ENCODE measurements around the gene GCK.

GCK gene

DNA sequence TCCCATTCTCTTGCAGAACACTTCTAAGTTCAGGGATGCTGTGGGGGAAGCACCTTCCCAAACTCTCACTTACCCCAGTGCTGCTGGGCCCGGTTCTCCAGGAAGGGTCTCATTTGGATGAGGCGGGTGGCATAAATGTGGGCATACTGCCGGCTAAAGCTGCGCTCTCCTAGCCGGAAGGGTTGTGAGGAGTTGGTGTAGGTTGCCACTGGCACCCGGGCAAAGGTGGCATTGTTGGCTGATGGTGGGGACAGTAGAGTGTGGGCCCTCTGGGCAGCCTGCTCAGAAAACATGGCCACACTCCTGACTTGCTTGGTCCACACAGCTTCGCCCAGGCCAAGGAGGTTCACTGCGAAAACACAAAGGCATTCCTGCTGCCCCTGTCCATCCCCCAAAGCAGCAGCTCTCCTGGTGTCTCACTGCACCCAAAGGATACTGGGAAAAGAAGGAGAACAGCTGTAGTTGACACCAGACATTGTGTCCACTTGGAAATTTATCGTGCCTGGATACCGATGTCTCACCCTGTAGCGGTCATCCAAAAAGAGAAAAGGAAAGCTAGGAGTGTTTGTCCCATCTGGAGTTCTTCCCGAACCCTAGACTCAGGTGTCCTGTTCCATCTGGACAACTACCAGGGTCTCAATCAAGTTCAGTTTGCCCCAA lies 67.3 kb downstream of the GCK start:
- in situ Hi-C loops (cut with HindIII; ENCODE audit: low sequenced_read_pairs): no loop called here
- H3K4me3 ChIP-seq (ENCODE audit: low read depth, low read length): no peak overlapping the region
- TF ChIP-seq, protein P1, sequence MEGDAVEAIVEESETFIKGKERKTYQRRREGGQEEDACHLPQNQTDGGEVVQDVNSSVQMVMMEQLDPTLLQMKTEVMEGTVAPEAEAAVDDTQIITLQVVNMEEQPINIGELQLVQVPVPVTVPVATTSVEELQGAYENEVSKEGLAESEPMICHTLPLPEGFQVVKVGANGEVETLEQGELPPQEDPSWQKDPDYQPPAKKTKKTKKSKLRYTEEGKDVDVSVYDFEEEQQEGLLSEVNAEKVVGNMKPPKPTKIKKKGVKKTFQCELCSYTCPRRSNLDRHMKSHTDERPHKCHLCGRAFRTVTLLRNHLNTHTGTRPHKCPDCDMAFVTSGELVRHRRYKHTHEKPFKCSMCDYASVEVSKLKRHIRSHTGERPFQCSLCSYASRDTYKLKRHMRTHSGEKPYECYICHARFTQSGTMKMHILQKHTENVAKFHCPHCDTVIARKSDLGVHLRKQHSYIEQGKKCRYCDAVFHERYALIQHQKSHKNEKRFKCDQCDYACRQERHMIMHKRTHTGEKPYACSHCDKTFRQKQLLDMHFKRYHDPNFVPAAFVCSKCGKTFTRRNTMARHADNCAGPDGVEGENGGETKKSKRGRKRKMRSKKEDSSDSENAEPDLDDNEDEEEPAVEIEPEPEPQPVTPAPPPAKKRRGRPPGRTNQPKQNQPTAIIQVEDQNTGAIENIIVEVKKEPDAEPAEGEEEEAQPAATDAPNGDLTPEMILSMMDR (IDR thresholded peaks at IDR 0.05; ENCODE audit: low read depth, low read length): no peak
- DNase-seq (ENCODE audit: low read depth, low spot score): no peak

DNA sequence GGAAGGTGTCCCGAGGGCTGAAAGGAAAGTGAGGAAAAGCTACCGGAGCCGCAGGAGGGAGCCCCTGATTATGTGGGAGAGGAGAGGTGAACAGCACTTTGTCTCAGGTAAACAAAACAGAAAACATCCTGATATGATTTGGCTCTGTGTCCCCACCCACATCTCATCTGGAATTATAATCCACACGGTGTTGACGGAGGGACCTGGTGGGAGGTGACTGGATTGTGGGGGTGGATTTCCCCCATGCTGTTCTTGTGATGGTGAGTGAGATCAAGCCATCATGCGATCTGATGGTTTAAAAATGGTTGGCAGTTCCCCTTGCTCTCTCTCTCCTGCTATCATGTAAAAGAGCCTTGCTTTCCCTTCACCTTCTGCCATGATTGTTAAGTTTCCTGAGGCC lies 68.8 kb downstream of the GCK start:
- no peak for DNase-seq (ENCODE audit: low read depth, low spot score)
- TF ChIP-seq, protein P1 (IDR thresholded peaks at IDR 0.05; ENCODE audit: low read depth, low read length): no peak
- in situ Hi-C loops (cut with HindIII; ENCODE audit: low sequenced_read_pairs): no loop called here
- H3K4me3 ChIP-seq (ENCODE audit: low read depth, low read length): no peak overlapping the region

DNA sequence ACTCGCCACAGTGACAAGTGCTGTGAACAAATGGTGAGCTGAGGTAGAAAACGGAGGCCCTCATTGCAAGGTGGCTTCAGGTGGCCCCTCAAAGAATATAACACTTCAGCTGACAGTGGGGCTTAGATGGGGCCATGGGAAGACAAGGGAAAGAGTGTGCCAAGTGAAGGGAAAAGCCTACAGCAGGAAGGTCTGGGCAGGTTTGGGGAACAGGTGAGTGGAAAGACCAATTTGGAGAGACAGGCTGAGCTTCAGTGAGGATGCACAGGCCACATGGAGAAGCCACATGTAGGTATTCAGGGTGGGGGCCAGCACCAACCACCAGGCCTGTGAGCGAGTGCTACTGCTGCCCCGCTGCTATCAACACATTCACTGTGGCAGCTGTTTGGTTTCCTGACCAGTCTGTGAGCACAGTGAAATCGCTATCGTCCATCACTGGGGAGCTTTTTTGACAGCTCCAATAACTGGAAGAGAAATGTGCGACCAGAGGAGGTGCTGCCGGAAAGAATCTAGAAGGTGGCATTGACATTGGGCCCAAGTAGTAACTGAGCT lies 69.3 kb downstream of the GCK start:
- TF ChIP-seq, protein P1 (IDR thresholded peaks at IDR 0.05; ENCODE audit: low read depth, low read length): no peak
- in situ Hi-C loops (cut with HindIII; ENCODE audit: low sequenced_read_pairs): no loop called here
- no peak for DNase-seq (ENCODE audit: low read depth, low spot score)
- no peak overlapping the region for H3K4me3 ChIP-seq (ENCODE audit: low read depth, low read length)

DNA sequence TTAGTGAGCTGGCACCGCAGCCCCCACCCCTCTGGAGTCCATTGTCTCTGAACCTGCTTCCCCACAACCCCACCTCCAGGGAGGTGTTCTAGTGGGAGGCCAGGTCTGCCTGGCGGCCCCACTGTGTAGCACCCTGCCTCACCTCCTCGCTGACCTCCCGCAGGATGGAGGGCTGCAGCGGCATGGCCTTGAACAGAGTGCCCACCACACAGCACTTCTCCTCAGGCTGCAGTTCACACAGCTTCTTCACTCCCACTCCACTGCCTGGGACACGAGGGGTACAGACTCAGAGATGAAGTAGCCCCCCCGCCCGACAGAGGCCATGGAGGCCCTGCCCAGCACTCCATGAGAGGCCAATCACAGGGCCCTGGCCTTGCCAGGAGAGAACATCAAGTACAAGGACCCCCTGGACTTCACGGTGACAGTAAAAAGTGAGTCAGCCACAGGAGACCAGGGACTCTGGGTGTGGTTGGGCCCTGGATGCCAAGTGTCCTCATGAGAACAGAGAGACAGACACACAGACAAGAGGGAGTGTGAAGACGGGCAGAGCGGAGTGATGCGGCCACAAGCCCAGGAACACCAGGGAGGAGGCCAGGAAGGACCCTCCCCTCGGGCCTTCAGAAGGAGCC lies 71.3 kb downstream of the GCK start:
- TF ChIP-seq, protein P1 (IDR thresholded peaks at IDR 0.05; ENCODE audit: low read depth, low read length): no peak
- in situ Hi-C loops (cut with HindIII; ENCODE audit: low sequenced_read_pairs): no loop called here
- H3K4me3 ChIP-seq (ENCODE audit: low read depth, low read length): no peak overlapping the region
- no peak for DNase-seq (ENCODE audit: low read depth, low spot score)

DNA sequence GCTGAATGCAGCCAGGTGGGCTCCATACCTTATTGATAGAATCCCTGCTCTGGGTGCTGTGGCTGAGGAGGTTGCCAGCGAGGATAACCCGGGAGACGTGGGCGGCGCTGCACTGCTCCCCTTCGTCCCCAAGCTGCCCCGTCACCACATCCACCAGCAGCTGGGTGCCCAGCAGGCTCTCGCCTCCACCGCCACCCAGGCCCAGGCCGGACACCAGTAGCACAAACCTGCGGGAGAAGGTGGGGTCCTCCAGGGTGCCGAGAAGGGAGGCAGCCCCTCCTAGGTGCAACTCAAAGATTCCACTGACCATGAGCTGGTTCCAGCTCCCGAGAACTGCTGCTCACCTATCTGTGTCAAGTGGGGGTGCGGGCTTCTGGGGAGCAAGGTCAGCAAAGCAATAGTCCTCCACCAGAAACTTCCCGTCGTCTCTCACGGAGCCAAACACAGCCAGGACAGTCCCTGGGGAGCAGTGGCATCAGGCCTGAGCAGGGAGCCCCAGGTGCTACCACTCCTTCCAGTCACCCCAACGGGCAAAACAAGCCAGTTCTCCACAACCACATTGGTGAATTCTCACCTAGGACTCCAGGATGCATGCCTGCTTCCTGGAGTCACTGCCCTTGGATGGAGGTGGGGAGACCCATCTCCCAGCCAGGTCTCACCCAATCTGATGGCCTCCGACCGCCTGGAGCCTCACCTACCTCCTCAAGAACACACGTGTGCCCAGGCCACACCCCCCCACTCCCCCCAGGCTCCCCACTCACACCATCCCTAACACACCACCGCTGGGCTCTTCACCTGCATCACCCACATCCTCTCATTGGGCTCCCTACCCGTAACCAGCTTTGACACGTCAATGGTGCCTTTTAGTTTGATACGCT lies 72.2 kb downstream of the GCK start:
- H3K4me3 ChIP-seq (ENCODE audit: low read depth, low read length): no peak overlapping the region
- DNase-seq (ENCODE audit: low read depth, low spot score): no peak
- in situ Hi-C loops (cut with HindIII; ENCODE audit: low sequenced_read_pairs): no loop called here
- TF ChIP-seq, protein P1 (IDR thresholded peaks at IDR 0.05; ENCODE audit: low read depth, low read length): no peak

DNA sequence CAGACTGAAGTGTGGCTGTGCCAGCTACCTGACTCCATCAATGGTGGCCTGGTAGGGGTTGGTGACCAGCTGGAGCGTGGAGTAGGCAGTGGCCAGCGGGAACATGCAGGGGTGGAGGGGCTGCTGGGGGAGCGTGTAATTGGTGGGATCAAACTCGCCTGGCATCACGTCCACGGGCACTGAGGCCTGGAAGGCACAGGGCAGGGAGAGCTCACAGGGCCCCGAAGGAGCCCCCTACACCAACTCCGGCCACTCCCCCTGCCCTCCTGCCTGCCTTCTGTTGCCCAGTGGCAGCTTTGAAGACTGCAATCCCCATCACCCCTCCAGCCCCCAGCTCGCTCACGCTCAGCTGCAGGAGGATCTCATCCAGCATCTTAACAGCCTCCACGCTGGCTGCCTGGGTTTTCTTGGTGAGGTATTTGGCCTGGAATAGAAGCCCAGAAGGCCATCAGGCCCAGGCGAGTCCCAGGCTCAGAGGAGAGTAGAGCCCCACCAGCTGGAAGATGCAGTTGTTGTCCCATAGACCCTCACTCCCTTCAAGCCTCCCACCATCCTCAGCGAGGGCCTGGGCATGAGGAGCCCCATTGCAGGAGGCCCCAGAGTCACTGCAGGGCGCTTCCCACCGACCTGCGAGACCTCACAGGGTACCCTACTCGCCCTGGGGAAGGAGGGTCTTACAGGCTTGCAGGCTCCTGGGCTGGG lies 73.0 kb downstream of the GCK start:
- no peak overlapping the region for H3K4me3 ChIP-seq (ENCODE audit: low read depth, low read length)

More for the DNA sequence above, 73.0 kb downstream of the GCK start:
- TF ChIP-seq, protein P1 (IDR thresholded peaks at IDR 0.05; ENCODE audit: low read depth, low read length): no peak
- in situ Hi-C loops (cut with HindIII; ENCODE audit: low sequenced_read_pairs): no loop called here
- DNase-seq (ENCODE audit: low read depth, low spot score): no peak
